HG03565 (cell line): ENCODE data around the gene MSRB2.

Source experiments
- ATAC-seq: cut with Tn5 transposase; IDR thresholded peaks from one replicate; pipeline ENCODE4 v1.9.1; 2021; ENCODE audit warnings: mild to moderate bottlenecking, moderate library complexity; ENCODE audit not compliant: unreplicated experiment

The MSRB2 gene

DNA sequence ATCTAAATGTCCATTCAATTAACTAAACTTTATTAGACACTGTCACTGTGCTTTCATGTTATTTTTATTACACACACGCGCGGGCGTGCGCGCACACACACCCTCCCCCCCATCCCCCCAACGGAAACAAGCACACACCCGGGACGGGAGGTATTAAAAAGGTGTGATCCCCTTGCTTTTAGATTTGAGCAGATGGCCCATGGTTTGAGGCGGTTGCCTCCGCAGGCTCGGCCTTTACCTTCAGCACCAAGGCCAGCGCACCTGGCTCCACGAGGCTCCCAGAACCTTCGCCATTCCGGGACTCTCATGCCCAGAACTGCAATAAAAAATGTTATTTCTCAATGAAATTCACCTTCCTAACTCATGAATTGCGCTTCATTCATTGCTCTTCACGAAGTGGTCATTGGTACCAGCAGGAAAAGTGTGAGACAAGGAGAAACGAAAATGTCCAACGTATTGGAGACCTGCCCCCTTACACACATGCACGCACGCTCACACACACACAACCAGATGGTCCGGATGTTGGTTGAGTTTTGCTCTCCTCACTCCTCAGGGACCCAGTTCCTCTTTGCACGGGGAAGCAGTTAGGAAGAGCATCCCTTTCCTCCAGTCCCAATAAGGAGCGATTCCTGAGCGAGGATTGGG lies 76.0 kb downstream of the MSRB2 start:
- ATAC-seq, result no peak
